PC-9 (cell line): ENCODE measurements around the gene SYNE1. TPM values are rescaled to one million over a fixed set of nuclear protein-coding genes. Genes with fewer than 3 reads are reported as not detected.

Experiments used
- BruUV-seq: library from RNA; stranded (reverse); fragments of 400-500 nt; replicated peaks from 2 replicates; lab custom pipeline; 2021; lab: Mats Ljungman, UMichigan
- CTCF ChIA-PET: fragments of 300-600 bp; sonication (Branson Sonifier 250); formaldehyde crosslinking; loops from one replicate; lab custom pipeline; 2022; ENCODE audit warnings: antibody characterized with exemption; lab: Charles Lee
- POLR2A ChIA-PET: fragments of 300-600 bp; sonication (Branson Sonifier 250); formaldehyde crosslinking; loops from one replicate; lab custom pipeline; 2022; ENCODE audit warnings: antibody characterized with exemption; ENCODE audit not compliant: unreplicated experiment; lab: Charles Lee
- DNase-seq, 2 experiments: peaks; one replicate each; pipeline versions ENCODE4 v3.0.0 to v3.0.0-alpha.2; 2015 to 2022; ENCODE audit warnings: mixed read lengths in 1 of 2
- H2AFZ ChIP-seq: fragments of 200-600 bp; sonication (generic); 2 replicates; pipeline ENCODE4 v1.8.1; 2017; ENCODE audit warnings: antibody characterized with exemption
- H3F3A ChIP-seq: fragments of 200-600 bp; sonication (generic); 2 replicates; pipeline ENCODE4 v1.8.1; 2017; ENCODE audit warnings: antibody characterized with exemption, mild to moderate bottlenecking, low read depth; ENCODE audit not compliant: insufficient read depth
- H3K27ac ChIP-seq: fragments of 200-600 bp; sonication (generic); 2 replicates; pipeline ENCODE4 v1.6.1; 2016; ENCODE audit warnings: mixed run types
- H3K27me3 ChIP-seq: fragments of 200-600 bp; sonication (generic); 2 replicates; pipeline ENCODE4 v1.6.1; 2016; ENCODE audit warnings: low read depth, mixed run types; ENCODE audit not compliant: insufficient read depth
- H3K36me3 ChIP-seq: fragments of 200-600 bp; sonication (generic); 2 replicates; pipeline ENCODE4 v1.6.1; 2016; ENCODE audit warnings: low read depth, mixed run types
- H3K4me1 ChIP-seq: fragments of 200-600 bp; sonication (generic); replicated peaks from 2 replicates; pipeline ENCODE4 v1.6.1; 2016; ENCODE audit warnings: mixed run types; ENCODE audit not compliant: insufficient read depth
- H3K4me2 ChIP-seq: fragments of 200-600 bp; sonication (generic); 2 replicates; pipeline ENCODE4 v1.6.1; 2017; ENCODE audit warnings: mixed run types
- H3K4me3 ChIP-seq: fragments of 200-600 bp; sonication (generic); 2 replicates; pipeline ENCODE4 v1.6.1; 2016; ENCODE audit warnings: mixed run types
- H3K79me2 ChIP-seq: fragments of 200-600 bp; sonication (generic); 2 replicates; pipeline ENCODE4 v1.6.1; 2017; ENCODE audit warnings: low read depth, mixed run types
- H3K9me2 ChIP-seq: fragments of 200-600 bp; sonication (generic); 2 replicates; pipeline ENCODE4 v1.8.1; 2017; ENCODE audit warnings: mild to moderate bottlenecking; ENCODE audit not compliant: insufficient read depth
- H3K9me3 ChIP-seq: fragments of 200-600 bp; sonication (generic); 2 replicates; pipeline ENCODE4 v1.8.1; 2016; ENCODE audit warnings: low read depth; ENCODE audit not compliant: insufficient read depth
- H4K20me1 ChIP-seq: fragments of 200-600 bp; sonication (generic); 2 replicates; pipeline ENCODE4 v1.8.1; 2017; ENCODE audit not compliant: insufficient read depth
- EZH2 ChIP-seq: fragments of 200-600 bp; sonication (generic); IDR thresholded peaks from 2 replicates; pipeline ENCODE4 v1.8.0; 2017; ENCODE audit warnings: antibody characterized with exemption, low read depth
- intact Hi-C: fragments of 100-400 bp; cut with micrococcal nuclease; formaldehyde crosslinking; loops from one replicate; pipeline ENCODE4 v1.10.0; 2022; ENCODE audit not compliant: unreplicated experiment
- total RNA-seq: library from RNA; stranded (reverse); gene quantifications from 2 replicates; pipeline ENCODE4 v1.2.3, GENCODE V29; 2021
- TF ChIP-seq, protein P1 (sequence below): fragments of 200-600 bp; sonication (generic); conservative IDR thresholded peaks from 2 replicates; pipeline ENCODE4 v1.6.1; 2017; ENCODE audit warnings: mixed run types, antibody characterized with exemption, mild to moderate bottlenecking, moderate library complexity

Gene SYNE1
- total RNA-seq, 1 experiment from 2014 or later = 13.4 TPM

DNA sequence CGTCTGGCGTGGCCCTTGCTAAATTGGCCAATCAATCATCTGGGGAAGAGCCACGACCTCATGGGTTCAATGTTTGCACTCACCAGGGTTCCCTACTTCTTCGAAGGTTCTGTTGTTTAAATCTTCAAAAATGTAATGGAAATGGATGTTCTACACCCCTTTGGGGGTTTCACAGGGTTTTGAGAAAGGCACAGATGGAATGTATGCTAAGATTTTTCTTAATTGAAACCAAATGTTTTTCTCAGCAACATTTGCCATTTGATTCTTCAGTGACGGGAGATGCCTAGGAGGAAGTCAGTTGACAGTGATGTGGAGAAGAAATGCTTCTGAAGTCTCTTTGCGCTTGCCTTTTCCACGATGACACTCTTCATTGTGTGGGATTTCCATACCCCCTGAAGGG lies 517.3 kb downstream of the SYNE1 start:
- Histone ChIP-seq H3K9me3 (no peaks in the 10 kb centered on the region), H3K4me2 (no peak overlapping the region), H3K79me2 (no peaks in the 10 kb centered on the region), H3F3A (no peaks in the 10 kb centered on the region), H4K20me1 (no peaks in the 10 kb centered on the region), H3K27me3 (no peaks in the 10 kb centered on the region), H3K9me2 (no peaks in the 10 kb centered on the region), H2AFZ (no peak overlapping the region), H3K4me3 (no peak overlapping the region), H3K4me1 (no peaks in the 10 kb centered on the region), H3K36me3 (no peaks in the 10 kb centered on the region), H3K27ac (no peak overlapping the region)
- intact Hi-C loops = loop anchor here (5.0 kb wide), 1 partner anchor 203 kb away; no protein-coding TSS in a partner anchor
- ChIA-PET CTCF (interaction anchor here (0.6 kb wide), 1 partner anchor 205 kb away, joined by 3 read pairs; no protein-coding TSS in a partner anchor), POLR2A (no interaction called here)
- no peak for DNase-seq
- TF ChIP-seq, protein P1, sequence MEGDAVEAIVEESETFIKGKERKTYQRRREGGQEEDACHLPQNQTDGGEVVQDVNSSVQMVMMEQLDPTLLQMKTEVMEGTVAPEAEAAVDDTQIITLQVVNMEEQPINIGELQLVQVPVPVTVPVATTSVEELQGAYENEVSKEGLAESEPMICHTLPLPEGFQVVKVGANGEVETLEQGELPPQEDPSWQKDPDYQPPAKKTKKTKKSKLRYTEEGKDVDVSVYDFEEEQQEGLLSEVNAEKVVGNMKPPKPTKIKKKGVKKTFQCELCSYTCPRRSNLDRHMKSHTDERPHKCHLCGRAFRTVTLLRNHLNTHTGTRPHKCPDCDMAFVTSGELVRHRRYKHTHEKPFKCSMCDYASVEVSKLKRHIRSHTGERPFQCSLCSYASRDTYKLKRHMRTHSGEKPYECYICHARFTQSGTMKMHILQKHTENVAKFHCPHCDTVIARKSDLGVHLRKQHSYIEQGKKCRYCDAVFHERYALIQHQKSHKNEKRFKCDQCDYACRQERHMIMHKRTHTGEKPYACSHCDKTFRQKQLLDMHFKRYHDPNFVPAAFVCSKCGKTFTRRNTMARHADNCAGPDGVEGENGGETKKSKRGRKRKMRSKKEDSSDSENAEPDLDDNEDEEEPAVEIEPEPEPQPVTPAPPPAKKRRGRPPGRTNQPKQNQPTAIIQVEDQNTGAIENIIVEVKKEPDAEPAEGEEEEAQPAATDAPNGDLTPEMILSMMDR = no peak
- no peak for TF ChIP-seq EZH2
- no TSS peak for BruUV-seq

DNA sequence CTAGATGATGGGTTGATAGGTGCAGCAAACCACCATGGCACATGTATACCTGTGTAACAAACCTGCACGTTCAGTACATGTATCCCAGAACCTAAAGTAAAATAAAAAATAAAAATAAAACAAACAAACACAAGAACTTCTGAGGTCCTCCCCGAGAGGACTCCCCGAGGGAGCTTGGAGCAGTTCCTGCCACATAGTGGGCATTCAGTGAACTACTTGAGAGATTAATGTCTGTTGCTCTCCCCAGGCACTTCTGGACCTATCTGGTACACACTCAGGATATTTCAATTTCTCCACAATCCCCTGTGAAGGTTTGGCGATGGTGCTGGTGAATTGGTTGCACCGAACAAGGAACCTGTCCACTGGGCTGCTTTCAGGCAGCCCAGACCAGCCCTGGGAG lies 518.5 kb downstream of the SYNE1 start:
- no TSS peak for BruUV-seq
- intact Hi-C loops = no loop called here
- ChIA-PET CTCF (interaction anchor here (0.6 to 0.7 kb wide), 2 partner anchors 18 to 415 kb away, joined by 5 to 15 read pairs; no protein-coding TSS in a partner anchor), POLR2A (no interaction called here)
- no peak for DNase-seq
- Histone ChIP-seq H3K9me3 (no peaks in the 10 kb centered on the region), H4K20me1 (no peaks in the 10 kb centered on the region), H3F3A (no peaks in the 10 kb centered on the region), H3K4me3 (no peak overlapping the region), H2AFZ (no peak overlapping the region), H3K4me1 (no peaks in the 10 kb centered on the region), H3K36me3 (no peaks in the 10 kb centered on the region), H3K27me3 (no peaks in the 10 kb centered on the region), H3K4me2 (no peak overlapping the region), H3K79me2 (no peaks in the 10 kb centered on the region), H3K27ac (no peak overlapping the region), H3K9me2 (no peaks in the 10 kb centered on the region)
- no peak for TF ChIP-seq EZH2
- TF ChIP-seq, protein P1 = no peak

DNA sequence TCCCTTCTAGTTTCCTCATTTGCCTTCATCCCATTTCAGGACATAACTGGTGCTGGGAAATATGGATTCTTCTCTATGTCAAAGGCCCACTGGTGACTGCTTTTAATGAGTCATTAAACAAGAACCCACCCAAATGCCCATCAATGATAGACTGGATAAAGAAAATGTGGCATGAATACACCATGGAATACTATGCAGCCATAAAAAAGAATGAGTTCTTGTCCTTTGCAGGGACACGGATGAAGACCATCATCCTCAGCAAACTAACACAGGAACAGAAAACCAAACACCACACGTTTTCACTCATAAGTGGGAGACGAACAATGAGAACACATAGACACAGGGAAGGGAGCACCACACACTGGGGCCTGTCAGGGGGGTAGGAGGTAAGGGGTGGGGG lies 518.9 kb downstream of the SYNE1 start:
- BruUV-seq = no TSS peak
- TF ChIP-seq EZH2 = no peak
- TF ChIP-seq, protein P1 = no peak
- no peak overlapping the region for H3K27ac ChIP-seq
- CTCF ChIA-PET = no interaction called here
- H3K36me3 ChIP-seq = no peaks in the 10 kb centered on the region
- no peak overlapping the region for H2AFZ ChIP-seq
- POLR2A ChIA-PET = no interaction called here
- H3K27me3 ChIP-seq = no peaks in the 10 kb centered on the region
- H3K9me2 ChIP-seq = no peaks in the 10 kb centered on the region
- no peaks in the 10 kb centered on the region for H3K79me2 ChIP-seq
- H3K9me3 ChIP-seq = no peaks in the 10 kb centered on the region
- DNase-seq = no peak
- intact Hi-C loops = no loop called here
- no peak overlapping the region for H3K4me3 ChIP-seq
- H4K20me1 ChIP-seq = no peaks in the 10 kb centered on the region
- no peaks in the 10 kb centered on the region for H3K4me1 ChIP-seq
- H3F3A ChIP-seq = no peaks in the 10 kb centered on the region
- no peak overlapping the region for H3K4me2 ChIP-seq
